MM.1S (cell line): ENCODE results near the gene OPRM1.

Experiments used
- DNase-seq: peaks from one replicate; pipeline ENCODE4 v3.0.0-alpha.2; 2015
- H2AFZ ChIP-seq: fragments of 300-600 bp; sonication (generic); 2 replicates; pipeline ENCODE4 v1.6.0; 2016; ENCODE audit warnings: antibody characterized with exemption, low read length
- H3F3A ChIP-seq: fragments of 300-600 bp; sonication (generic); 2 replicates; pipeline ENCODE4 v1.6.1; 2016; ENCODE audit warnings: mild to moderate bottlenecking, antibody characterized with exemption, low read length, moderate library complexity, mixed read lengths; ENCODE audit not compliant: insufficient read depth
- H3K27ac ChIP-seq: fragments of 300-600 bp; sonication (generic); 2 replicates; pipeline ENCODE4 v1.5.1; 2016; ENCODE audit warnings: mild to moderate bottlenecking, low read length
- H3K27me3 ChIP-seq: fragments of 300-600 bp; sonication (generic); replicated peaks from 2 replicates; pipeline ENCODE4 v1.6.0; 2016; ENCODE audit warnings: low read length; ENCODE audit not compliant: insufficient read depth
- H3K36me3 ChIP-seq: fragments of 300-600 bp; sonication (generic); replicated peaks from 2 replicates; pipeline ENCODE4 v1.6.1; 2016; ENCODE audit warnings: mild to moderate bottlenecking, low read length, mixed read lengths; ENCODE audit not compliant: insufficient read depth
- H3K4me1 ChIP-seq: fragments of 300-600 bp; sonication (generic); 2 replicates; pipeline ENCODE4 v1.6.1; 2016; ENCODE audit warnings: low read length, mixed read lengths
- H3K4me2 ChIP-seq: fragments of 300-600 bp; sonication (generic); 2 replicates; pipeline ENCODE4 v1.6.0; 2016; ENCODE audit warnings: low read depth, low read length
- H3K4me3 ChIP-seq: fragments of 300-600 bp; sonication (generic); 2 replicates; pipeline ENCODE4 v1.5.1; 2016; ENCODE audit warnings: low read length, mixed read lengths
- H3K79me2 ChIP-seq: fragments of 300-600 bp; sonication (generic); 2 replicates; pipeline ENCODE4 v1.6.1; 2016; ENCODE audit warnings: mixed run types, low read length, mixed read lengths
- H3K9ac ChIP-seq: fragments of 300-600 bp; sonication (generic); 2 replicates; pipeline ENCODE4 v1.6.1; 2016; ENCODE audit warnings: low read length, mixed read lengths
- H3K9me2 ChIP-seq: fragments of 300-600 bp; sonication (generic); replicated peaks from 2 replicates; pipeline ENCODE4 v1.6.1; 2016; ENCODE audit warnings: mild to moderate bottlenecking, low read length, mixed read lengths; ENCODE audit not compliant: insufficient read depth
- H3K9me3 ChIP-seq: fragments of 300-600 bp; sonication (generic); replicated peaks from 2 replicates; pipeline ENCODE4 v1.6.1; 2016; ENCODE audit warnings: mild to moderate bottlenecking, low read length, mixed read lengths; ENCODE audit not compliant: insufficient read depth
- H4K20me1 ChIP-seq: fragments of 300-600 bp; sonication (generic); 2 replicates; pipeline ENCODE4 v1.6.1; 2016; ENCODE audit warnings: mild to moderate bottlenecking, low read length, moderate library complexity, mixed read lengths; ENCODE audit not compliant: insufficient read depth
- CTCF ChIP-seq: fragments of 300-600 bp; sonication (generic); IDR thresholded peaks from 2 replicates; pipeline ENCODE4 v1.5.1; 2016; ENCODE audit warnings: antibody characterized with exemption, low read length, mixed read lengths
- EZH2 ChIP-seq: fragments of 300-600 bp; sonication (generic); optimal IDR thresholded peaks from 2 replicates; pipeline ENCODE3; 2017; ENCODE audit warnings: low read depth, mild to moderate bottlenecking, antibody characterized with exemption, low read length, mixed read lengths
- EZH2phosphoT487 ChIP-seq: fragments of 300-600 bp; sonication (generic); IDR thresholded peaks from 2 replicates; pipeline ENCODE4 v1.6.1; 2018; ENCODE audit warnings: antibody characterized with exemption, low read length

Gene OPRM1

GRCh38 chr6:154245506-154245905 lies 206.5 kb downstream of the OPRM1 start:
- Histone ChIP-seq H3K4me2 (no peak overlapping the region), H3K9me2 (no peaks in the 10 kb centered on the region), H3K4me1 (peaks cover 5% of the 10 kb centered on the region; the same call in 1 of the 2 replicates), H3K9ac (no peak overlapping the region), H3K9me3 (no peaks in the 10 kb centered on the region), H3F3A (no peaks in the 10 kb centered on the region), H3K4me3 (no peak overlapping the region), H3K27ac (no peak overlapping the region), H4K20me1 (no peaks in the 10 kb centered on the region), H3K36me3 (no peaks in the 10 kb centered on the region), H2AFZ (no peak overlapping the region), H3K27me3 (no peaks in the 10 kb centered on the region), H3K79me2 (no peaks in the 10 kb centered on the region)
- no peak for TF ChIP-seq CTCF
- TF ChIP-seq EZH2phosphoT487: no peak
- TF ChIP-seq EZH2: no peak
- DNase-seq: no peak

GRCh38 chr6:154246723-154247118 lies 207.7 kb downstream of the OPRM1 start:
- no peaks in the 10 kb centered on the region for H3K27me3 ChIP-seq
- no peak overlapping the region for H2AFZ ChIP-seq
- H4K20me1 ChIP-seq: no peaks in the 10 kb centered on the region
- DNase-seq: no peak
- TF ChIP-seq EZH2phosphoT487 (no peak), EZH2 (no peak), CTCF (no peak)
- no peak overlapping the region for H3K27ac ChIP-seq
- H3K4me1 ChIP-seq: peaks cover 7% of the 10 kb centered on the region; the same call in 1 of the 2 replicates
- no peaks in the 10 kb centered on the region for H3K9me3 ChIP-seq
- no peaks in the 10 kb centered on the region for H3K79me2 ChIP-seq
- H3K9ac ChIP-seq: no peak overlapping the region
- H3K9me2 ChIP-seq: no peaks in the 10 kb centered on the region
- H3K4me2 ChIP-seq: no peak overlapping the region
- no peak overlapping the region for H3K4me3 ChIP-seq
- no peaks in the 10 kb centered on the region for H3K36me3 ChIP-seq
- H3F3A ChIP-seq: no peaks in the 10 kb centered on the region

- no peaks in the 10 kb centered on the region for H3K27me3 ChIP-seq
- no peaks in the 10 kb centered on the region for H3K9me3 ChIP-seq
- H3F3A ChIP-seq: no peaks in the 10 kb centered on the region
- no peak overlapping the region for H2AFZ ChIP-seq
- H3K36me3 ChIP-seq: no peaks in the 10 kb centered on the region
- DNase-seq: no peak
- H3K9me2 ChIP-seq: no peaks in the 10 kb centered on the region
- no peaks in the 10 kb centered on the region for H3K79me2 ChIP-seq
- peaks cover 7% of the 10 kb centered on the region; the same call in 1 of the 2 replicates for H3K4me1 ChIP-seq
- H3K4me3 ChIP-seq: no peak overlapping the region
- no peak overlapping the region for H3K9ac ChIP-seq
- no peak overlapping the region for H3K4me2 ChIP-seq
- no peak overlapping the region for H3K27ac ChIP-seq
- TF ChIP-seq CTCF: no peak
- TF ChIP-seq EZH2phosphoT487: no peak
- no peak for TF ChIP-seq EZH2
- no peaks in the 10 kb centered on the region for H4K20me1 ChIP-seq
Observed at GRCh38 chr6:154247119-154247861, 208.2 kb downstream of the OPRM1 start.
